Activated CD4-positive, alpha-beta T cell treated with anti-CD3 and anti-CD28 coated beads, Interleukin-2, Interleukin-6, amounts not matched to agents 100 ng/mL and 50 ng/mL, durations not matched to agents 16 hours and 8 hours (primary cell): Measurements from ENCODE around the gene FFAR2.

Source experiments
- DNase-seq: peaks from one replicate; pipeline ENCODE4 v3.0.0-alpha.2; 2020

FFAR2 gene

DNA sequence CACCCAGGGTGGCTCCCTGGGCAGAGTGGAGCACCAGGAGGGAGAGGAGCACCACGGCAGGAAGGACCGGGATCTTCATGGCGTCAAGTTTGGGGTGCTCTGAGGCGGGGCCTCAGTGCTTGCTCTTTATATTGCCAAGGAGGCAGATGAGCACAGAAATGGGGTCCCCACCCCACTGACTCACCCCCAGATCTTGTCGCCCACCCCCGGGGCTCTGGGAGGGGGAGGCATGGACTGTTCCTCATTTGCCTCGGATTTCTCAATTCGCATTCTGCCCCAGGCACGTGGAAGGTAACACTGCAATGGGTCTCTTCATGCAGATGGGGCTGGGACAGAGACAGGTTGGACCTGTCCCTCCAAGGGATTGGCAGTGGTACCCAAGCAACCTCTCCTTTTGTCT lies 42.3 kb downstream of the FFAR2 start, which contains the start of gene KRTDAP:
Gene KRTDAP, minus strand, starts transcription at position 101 of the 400 bp plus-strand sequence. Its CDS starts 22 bp downstream, at position 79.
- DNase-seq: no peak

DNA sequence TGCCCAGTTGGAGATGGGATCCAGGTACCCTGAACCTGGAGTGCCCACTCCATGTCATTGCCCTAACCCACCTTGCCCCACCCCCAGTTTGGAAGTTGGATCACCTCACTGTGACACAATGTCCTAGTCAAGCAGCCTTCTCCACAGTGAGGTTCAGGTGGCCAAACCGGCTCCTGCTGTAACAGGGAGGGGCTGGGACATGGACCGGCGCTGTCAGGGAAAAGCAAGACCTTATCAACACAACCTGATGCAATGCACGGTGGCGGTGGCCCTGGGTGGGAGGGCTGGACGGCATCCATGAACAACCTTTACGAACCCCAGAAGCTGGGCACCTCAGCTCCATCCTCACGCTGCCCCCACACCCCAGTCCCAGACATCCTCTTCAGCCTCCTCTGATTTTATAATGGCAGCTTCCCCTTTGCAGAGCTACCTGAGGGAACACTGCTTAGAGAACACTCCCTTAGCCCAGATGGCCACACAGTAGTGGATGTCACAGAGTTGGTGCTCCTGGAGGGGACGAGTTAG lies 43.8 kb downstream of the FFAR2 start:
- DNase-seq: no peak

DNA sequence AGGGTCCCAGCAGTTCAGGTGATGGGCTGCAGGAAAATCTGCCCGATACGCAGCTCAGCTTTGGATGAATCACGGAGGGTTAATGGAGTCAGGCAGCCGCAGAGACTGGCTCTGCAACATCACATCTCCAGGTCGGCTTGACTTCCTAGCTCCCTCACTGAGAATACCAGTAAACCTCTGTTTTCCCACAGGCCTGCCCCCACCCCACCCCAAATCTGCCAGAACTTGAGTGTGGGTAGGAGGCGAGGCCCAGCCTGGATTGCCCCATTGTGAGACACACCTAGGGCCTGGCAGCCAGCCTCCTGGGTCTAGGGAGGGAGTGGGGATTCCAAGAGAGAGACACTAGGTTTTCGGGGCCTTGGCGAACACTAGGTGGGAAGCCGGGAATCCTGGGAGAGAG lies 45.9 kb downstream of the FFAR2 start:
- DNase-seq: no peak

DNA sequence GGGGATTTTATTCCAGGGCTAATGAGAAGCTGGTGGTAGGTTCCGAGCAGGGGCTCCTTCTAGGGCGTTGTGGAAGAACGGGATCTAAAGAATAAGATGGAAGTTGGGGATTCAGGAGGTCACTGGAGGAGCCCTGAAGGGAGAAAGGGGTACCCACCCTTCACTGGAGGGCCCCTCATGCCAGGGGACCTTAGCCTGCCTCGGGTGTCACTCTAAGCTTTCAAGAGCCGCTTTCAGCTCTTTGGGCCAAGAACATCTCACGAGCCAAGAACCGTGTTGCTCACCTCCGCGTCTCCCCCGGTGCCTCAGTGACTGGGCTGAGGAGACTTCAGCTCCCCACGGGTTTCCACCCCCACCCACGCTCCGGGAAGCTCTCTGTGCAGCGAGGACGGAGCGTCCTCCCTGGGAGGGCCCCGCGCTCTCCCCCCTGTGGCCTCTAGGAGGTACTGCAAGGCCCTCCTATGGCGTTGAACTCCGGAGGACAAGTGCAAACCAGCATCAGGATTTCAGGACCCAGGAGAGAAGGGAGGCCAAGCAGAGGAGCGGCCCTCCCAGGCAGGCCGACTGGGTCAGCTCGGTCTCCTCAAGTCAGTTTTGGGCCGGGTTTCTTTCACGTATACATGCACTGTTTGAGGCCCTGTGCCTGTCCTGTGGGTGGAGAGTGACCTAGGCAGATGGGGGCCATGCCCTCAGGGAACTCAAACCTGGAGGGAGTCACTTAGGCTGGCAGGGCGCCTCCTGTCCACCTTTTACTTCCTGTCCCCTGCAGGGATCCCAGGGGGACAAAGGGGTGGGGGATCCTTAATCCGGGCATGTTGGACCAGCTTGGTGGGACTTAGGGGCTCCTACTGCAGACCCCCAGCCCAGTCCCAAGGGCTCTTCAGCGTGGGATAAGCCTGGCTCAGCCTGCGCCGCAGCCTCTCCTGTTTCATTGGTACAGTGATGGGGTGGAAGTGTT lies 47.3 kb downstream of the FFAR2 start:
- peak; percentile 74 for DNase-seq

DNA sequence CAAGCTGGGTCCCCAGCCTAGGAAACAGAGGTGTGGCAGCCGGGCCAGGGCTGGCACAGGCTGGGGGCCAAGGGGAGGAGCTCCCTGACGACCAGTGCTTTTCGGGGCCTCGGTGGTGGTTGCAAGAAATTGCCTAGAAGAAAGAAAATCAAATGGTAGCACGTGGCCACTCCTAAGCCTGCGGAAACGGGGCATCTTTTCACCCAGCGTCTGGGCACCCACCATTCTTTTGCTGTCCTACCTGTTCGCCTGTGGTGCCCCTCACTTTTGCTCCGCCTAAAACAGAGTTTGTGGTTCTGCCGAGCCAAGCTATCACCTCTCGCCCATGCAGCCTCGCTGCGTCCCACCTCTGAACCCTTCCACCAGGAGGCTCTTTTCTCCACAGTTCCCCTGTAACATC lies 49.3 kb downstream of the FFAR2 start:
- no peak for DNase-seq

DNA sequence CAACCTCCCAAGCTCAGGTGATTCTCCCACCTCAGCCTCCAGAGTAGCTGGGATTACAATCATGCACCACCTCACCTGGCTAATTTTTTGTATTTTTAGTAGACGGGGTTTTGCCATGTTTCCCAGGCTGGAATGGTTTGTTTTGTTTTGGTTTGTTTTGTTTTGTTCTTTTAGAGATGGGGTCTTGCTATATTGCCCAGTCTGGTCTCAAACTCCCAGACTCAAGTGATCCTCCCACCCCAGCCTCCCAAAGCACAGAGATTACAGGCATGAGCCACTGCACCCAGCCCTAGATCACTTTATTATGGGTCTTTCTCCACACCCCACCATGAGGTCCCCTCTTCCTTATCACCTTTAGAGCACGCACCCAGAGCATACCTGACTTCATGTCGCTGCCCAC lies 50.2 kb downstream of the FFAR2 start:
- no peak for DNase-seq

DNA sequence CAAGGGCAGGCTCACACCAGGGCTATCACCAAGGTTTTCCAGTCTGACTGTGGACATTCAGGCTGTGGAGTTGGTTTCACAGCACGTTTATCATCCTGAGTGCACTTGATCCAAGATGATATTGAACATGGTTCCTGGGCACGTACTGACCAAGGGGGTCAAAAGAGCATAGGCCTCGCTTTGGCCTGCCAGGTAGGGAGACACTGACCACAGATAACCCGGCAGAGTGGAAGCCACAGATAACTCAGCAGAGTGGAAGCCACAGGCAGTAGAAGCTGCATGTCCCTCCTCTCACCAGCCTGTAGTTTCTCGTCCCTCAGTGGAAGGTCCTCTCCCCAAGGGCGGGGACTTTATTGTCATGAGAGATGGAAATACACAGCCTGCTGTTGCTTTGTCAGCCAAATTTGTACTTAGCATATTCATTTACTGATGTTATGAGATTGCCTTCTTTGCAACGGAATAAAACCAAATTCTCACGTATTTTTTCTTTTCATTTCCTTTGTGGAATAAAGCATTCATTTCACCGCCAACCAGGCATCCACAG lies 51.0 kb downstream of the FFAR2 start:
- DNase-seq: no peak

DNA sequence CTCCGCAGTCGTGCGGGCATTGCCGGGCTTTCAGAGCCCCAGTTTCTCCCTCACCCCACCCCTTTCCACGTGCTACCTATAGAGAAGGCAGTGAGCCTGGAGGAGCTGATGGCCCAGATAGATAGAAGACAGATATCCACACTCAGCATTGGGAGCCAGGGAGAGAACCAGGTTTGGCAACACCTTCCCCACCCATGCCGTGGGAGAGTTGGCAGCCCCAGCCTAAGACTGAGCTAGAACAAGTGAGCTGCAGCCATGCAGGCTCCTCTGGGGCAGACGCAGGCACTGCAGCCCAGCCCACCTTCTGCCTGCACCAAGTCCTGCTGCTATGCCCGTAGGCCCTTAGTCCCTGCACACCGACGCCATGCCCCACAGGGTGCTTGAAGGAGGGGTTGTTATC lies 52.6 kb downstream of the FFAR2 start:
- DNase-seq: no peak
